Neural progenitor cell (in vitro differentiated cells): ENCODE data around the gene VEZT. TPM values are rescaled to one million over a fixed set of nuclear protein-coding genes. Genes with fewer than 3 reads are reported as not detected.
"Not testable (repeated sequence)": the region's sequence is repeated elsewhere in the genome, so short reads cannot be mapped to it uniquely, and the experiment has no call there.

Experiments used
- DNase-seq: peaks from one replicate; pipeline ENCODE4 v3.0.0-alpha.2; 2016; ENCODE audit warnings: low spot score
- H2AFZ ChIP-seq: fragments of 200-600 bp; sonication (generic); replicated peaks from 2 replicates; pipeline ENCODE4 v1.6.1; 2016; ENCODE audit warnings: antibody characterized with exemption
- H3F3A ChIP-seq: fragments of 200-600 bp; sonication (generic); 2 replicates; pipeline ENCODE4 v1.6.1; 2016; ENCODE audit warnings: antibody characterized with exemption, low read depth
- H3K27ac ChIP-seq: fragments of 200-600 bp; sonication (generic); 2 replicates; pipeline ENCODE4 v1.5.1; 2016; ENCODE audit warnings: mild to moderate bottlenecking
- H3K27me3 ChIP-seq: fragments of 200-600 bp; sonication (generic); 2 replicates; pipeline ENCODE4 v1.6.1; 2016; ENCODE audit warnings: mild to moderate bottlenecking, moderate library complexity
- H3K36me3 ChIP-seq: fragments of 200-600 bp; sonication (generic); 2 replicates; pipeline ENCODE4 v1.5.1; 2016
- H3K4me1 ChIP-seq: fragments of 200-600 bp; sonication (generic); 2 replicates; pipeline ENCODE4 v1.6.1; 2016; ENCODE audit warnings: mixed run types
- H3K4me2 ChIP-seq: fragments of 200-600 bp; sonication (generic); 2 replicates; pipeline ENCODE4 v1.6.1; 2016
- H3K4me3 ChIP-seq: fragments of 200-600 bp; sonication (generic); 2 replicates; pipeline ENCODE4 v1.5.1; 2016
- H3K79me2 ChIP-seq: fragments of 200-600 bp; sonication (generic); 2 replicates; pipeline ENCODE4 v1.6.1; 2016; ENCODE audit warnings: low read depth
- H3K9ac ChIP-seq: fragments of 200-600 bp; sonication (generic); 2 replicates; pipeline ENCODE4 v1.6.1; 2016
- H3K9me3 ChIP-seq: fragments of 200-600 bp; sonication (generic); 2 replicates; pipeline ENCODE4 v1.5.1; 2016; ENCODE audit warnings: low read depth
- H4K20me1 ChIP-seq: fragments of 200-600 bp; sonication (generic); 2 replicates; pipeline ENCODE4 v1.6.1; 2016; ENCODE audit warnings: low read depth
- H3K27ac Mint-ChIP-seq: 3 replicates; pipeline ENCODE4 v1.8.0; 2021; ENCODE audit warnings: mixed read lengths
- H3K27me3 Mint-ChIP-seq: 2 replicates; pipeline ENCODE4 v1.8.0; 2022; ENCODE audit warnings: low read depth, mild to moderate bottlenecking, inconsistent platforms, moderate library complexity, mixed read lengths; ENCODE audit not compliant: insufficient read depth
- H3K36me3 Mint-ChIP-seq: 3 replicates; pipeline ENCODE4 v1.8.0; 2021; ENCODE audit warnings: mixed read lengths
- H3K4me1 Mint-ChIP-seq: 3 replicates; pipeline ENCODE4 v1.8.0; 2021; ENCODE audit warnings: mixed read lengths
- H3K4me3 Mint-ChIP-seq: 3 replicates; pipeline ENCODE4 v1.8.0; 2021; ENCODE audit warnings: mild to moderate bottlenecking, moderate library complexity, mixed read lengths
- H3K9me3 Mint-ChIP-seq: 3 replicates; pipeline ENCODE4 v1.8.0; 2020; ENCODE audit warnings: mixed read lengths
- EZH2 ChIP-seq: fragments of 200-600 bp; sonication (generic); IDR thresholded peaks from 2 replicates; pipeline ENCODE4 v1.6.1; 2017; ENCODE audit warnings: antibody characterized with exemption, mild to moderate bottlenecking, moderate library complexity
- EZH2phosphoT487 ChIP-seq: fragments of 200-600 bp; sonication (generic); IDR thresholded peaks from 2 replicates; pipeline ENCODE4 v1.6.1; 2017; ENCODE audit warnings: antibody characterized with exemption
- total RNA-seq: library from RNA; depleted of rRNA; stranded (reverse); fragments of >200 nt; gene quantifications from 2 replicates; pipeline ENCODE4 v1.2.3, GENCODE V29; 2015; ENCODE audit warnings: low replicate concordance
- TF ChIP-seq, protein P1 (sequence below): fragments of 200-600 bp; sonication (generic); IDR thresholded peaks from 2 replicates; pipeline ENCODE4 v1.5.1; 2017; ENCODE audit warnings: antibody characterized with exemption, mild to moderate bottlenecking

VEZT gene
- total RNA-seq, 1 donor from 2014 or later: 126 TPM

DNA sequence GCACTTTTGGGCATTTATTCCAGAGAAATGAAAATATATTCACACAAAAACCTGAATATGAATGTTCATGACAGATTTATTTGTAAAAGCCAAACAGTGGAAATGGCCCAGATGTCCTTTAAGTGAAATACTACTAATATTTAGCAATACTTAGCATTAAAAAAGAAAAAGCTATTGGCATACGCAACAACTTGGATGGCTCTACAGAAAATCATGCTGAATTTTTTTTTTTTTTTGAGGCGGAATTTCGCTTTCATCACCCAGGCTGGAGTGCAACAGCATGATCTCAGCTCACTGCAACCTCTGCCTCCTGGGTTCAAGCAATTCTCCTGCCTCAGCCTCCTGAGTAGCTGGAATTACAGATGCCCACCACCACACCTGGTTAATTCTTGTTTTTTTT, 24.5 kb upstream of the VEZT start:
- Histone ChIP-seq H3K27ac (no peak overlapping the region), H3K4me1 (peaks cover 4% of the 10 kb centered on the region), H3K27me3 (no peaks in the 10 kb centered on the region), H3K9me3 (no peaks in the 10 kb centered on the region), H3K36me3 (no peaks in the 10 kb centered on the region), H3K4me2 (no peak overlapping the region), H3K79me2 (peaks cover 72% of the 10 kb centered on the region), H3K4me3 (no peak overlapping the region), H2AFZ (no peak overlapping the region), H3K9ac (no peak overlapping the region), H4K20me1 (peaks cover 2% of the 10 kb centered on the region), H3F3A (no peaks in the 10 kb centered on the region)
- H3K27ac Mint-ChIP-seq: no peak overlapping the region
- no peak overlapping the region for H3K4me3 Mint-ChIP-seq
- H3K27me3 Mint-ChIP-seq: peaks cover 2% of the 10 kb centered on the region
- TF ChIP-seq EZH2phosphoT487 (no peak), EZH2 (no peak)
- TF ChIP-seq, protein P1, sequence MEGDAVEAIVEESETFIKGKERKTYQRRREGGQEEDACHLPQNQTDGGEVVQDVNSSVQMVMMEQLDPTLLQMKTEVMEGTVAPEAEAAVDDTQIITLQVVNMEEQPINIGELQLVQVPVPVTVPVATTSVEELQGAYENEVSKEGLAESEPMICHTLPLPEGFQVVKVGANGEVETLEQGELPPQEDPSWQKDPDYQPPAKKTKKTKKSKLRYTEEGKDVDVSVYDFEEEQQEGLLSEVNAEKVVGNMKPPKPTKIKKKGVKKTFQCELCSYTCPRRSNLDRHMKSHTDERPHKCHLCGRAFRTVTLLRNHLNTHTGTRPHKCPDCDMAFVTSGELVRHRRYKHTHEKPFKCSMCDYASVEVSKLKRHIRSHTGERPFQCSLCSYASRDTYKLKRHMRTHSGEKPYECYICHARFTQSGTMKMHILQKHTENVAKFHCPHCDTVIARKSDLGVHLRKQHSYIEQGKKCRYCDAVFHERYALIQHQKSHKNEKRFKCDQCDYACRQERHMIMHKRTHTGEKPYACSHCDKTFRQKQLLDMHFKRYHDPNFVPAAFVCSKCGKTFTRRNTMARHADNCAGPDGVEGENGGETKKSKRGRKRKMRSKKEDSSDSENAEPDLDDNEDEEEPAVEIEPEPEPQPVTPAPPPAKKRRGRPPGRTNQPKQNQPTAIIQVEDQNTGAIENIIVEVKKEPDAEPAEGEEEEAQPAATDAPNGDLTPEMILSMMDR: no peak
- no peak for DNase-seq
- peaks cover 10% of the 10 kb centered on the region for H3K4me1 Mint-ChIP-seq
- no peaks in the 10 kb centered on the region for H3K9me3 Mint-ChIP-seq
- no peaks in the 10 kb centered on the region for H3K36me3 Mint-ChIP-seq

GRCh38 chr12:95195122-95195521, 22.5 kb upstream of the VEZT start:
- Histone ChIP-seq H3K4me2 (no peak overlapping the region), H2AFZ (no peak overlapping the region), H3K9ac (no peak overlapping the region), H3K4me3 (no peak overlapping the region), H3K36me3 (no peaks in the 10 kb centered on the region), H3K27ac (no peak overlapping the region), H3K27me3 (no peaks in the 10 kb centered on the region), H3K9me3 (no peaks in the 10 kb centered on the region), H3K4me1 (no peaks in the 10 kb centered on the region), H3F3A (no peaks in the 10 kb centered on the region), H4K20me1 (peaks cover 2% of the 10 kb centered on the region), H3K79me2 (peaks cover 84% of the 10 kb centered on the region)
- no peak overlapping the region for H3K27ac Mint-ChIP-seq
- no peak for TF ChIP-seq EZH2
- TF ChIP-seq EZH2phosphoT487: no peak
- no peak overlapping the region for H3K4me3 Mint-ChIP-seq
- no peaks in the 10 kb centered on the region for H3K36me3 Mint-ChIP-seq
- peaks cover 7% of the 10 kb centered on the region for H3K4me1 Mint-ChIP-seq
- no peak for DNase-seq
- H3K27me3 Mint-ChIP-seq: peaks cover 2% of the 10 kb centered on the region
- no peaks in the 10 kb centered on the region for H3K9me3 Mint-ChIP-seq

DNA sequence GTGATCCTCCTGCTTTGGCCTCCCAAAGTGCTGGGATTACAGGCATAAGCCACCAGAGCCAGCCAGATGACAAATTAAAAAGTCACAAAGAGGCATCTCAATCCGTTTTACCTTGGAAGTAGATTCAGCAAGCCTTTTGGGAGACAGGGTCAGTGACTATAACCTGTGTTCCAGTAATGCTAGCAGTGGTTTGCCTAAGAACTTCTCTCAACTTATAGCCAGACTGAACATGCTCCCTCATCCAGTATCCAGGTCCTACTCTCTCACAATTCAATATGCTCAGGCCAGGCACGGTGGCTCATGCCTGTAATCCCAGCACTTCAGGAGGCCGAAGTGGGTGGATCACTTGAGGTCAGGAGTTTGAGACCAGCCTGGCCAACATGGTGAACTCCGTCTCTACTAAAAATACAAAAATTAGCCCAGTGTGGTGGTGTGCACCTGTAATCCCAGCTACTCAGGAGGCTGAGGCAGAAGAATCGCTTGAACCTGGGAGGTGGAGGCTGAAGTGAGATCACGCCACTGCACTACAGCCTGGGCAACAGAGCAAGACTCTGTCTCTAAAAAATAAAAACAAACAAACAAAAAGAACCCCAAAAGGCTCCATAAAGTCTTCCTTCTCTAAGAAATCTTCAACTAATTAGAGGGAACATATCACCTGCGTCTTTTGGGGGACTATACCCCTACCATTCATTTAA, 20.6 kb upstream of the VEZT start:
- not testable (repeated sequence) for H4K20me1 ChIP-seq, H2AFZ ChIP-seq, H3K4me1 Mint-ChIP-seq, H3K4me3 ChIP-seq, H3K9me3 ChIP-seq, H3K27me3 Mint-ChIP-seq, H3K27ac ChIP-seq, H3K4me3 Mint-ChIP-seq, H3F3A ChIP-seq, DNase-seq, H3K27me3 ChIP-seq, H3K4me1 ChIP-seq, H3K9me3 Mint-ChIP-seq, H3K4me2 ChIP-seq, H3K36me3 Mint-ChIP-seq, H3K9ac ChIP-seq, H3K36me3 ChIP-seq, H3K27ac Mint-ChIP-seq
- H3K79me2 ChIP-seq: peaks cover 87% of the 10 kb centered on the region

DNA sequence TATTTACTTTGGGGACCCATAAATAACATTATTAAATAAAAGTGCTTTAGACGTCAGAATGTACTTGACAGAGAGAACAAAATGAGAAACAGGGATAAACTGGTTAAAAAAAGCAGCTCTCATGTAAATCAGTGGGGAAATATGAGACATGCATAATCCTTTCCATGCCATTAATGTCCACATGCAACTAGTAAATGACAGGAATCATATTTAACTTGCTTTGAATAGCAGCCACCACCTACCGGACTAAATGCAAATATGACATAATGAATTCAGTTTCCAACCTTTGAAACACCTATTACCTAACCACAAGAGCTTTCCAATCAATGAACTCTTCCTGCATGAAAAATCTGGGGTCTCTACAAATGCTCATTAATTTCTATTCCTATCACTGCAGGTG, 20.0 kb upstream of the VEZT start:
- H3K27ac ChIP-seq: no peak overlapping the region
- no peaks in the 10 kb centered on the region for H3K9me3 ChIP-seq
- H3K4me3 ChIP-seq: no peak overlapping the region
- Mint-ChIP-seq H3K27me3 (peaks cover 2% of the 10 kb centered on the region), H3K4me3 (no peak overlapping the region), H3K27ac (no peak overlapping the region), H3K36me3 (no peaks in the 10 kb centered on the region), H3K9me3 (no peaks in the 10 kb centered on the region), H3K4me1 (peaks cover 9% of the 10 kb centered on the region)
- H4K20me1 ChIP-seq: peaks cover under 1% of the 10 kb centered on the region
- no peak overlapping the region for H3K9ac ChIP-seq
- no peak overlapping the region for H3K4me2 ChIP-seq
- no peaks in the 10 kb centered on the region for H3K27me3 ChIP-seq
- no peak overlapping the region for H2AFZ ChIP-seq
- no peak for TF ChIP-seq EZH2
- TF ChIP-seq EZH2phosphoT487: no peak
- TF ChIP-seq, protein P1: no peak
- peaks cover under 1% of the 10 kb centered on the region for H3K4me1 ChIP-seq
- peaks cover 87% of the 10 kb centered on the region for H3K79me2 ChIP-seq
- no peaks in the 10 kb centered on the region for H3F3A ChIP-seq
- DNase-seq: no peak
- no peaks in the 10 kb centered on the region for H3K36me3 ChIP-seq
